Stomach (tissue), 9 donors: ENCODE measurements around the gene OBSCN. TPM values are rescaled to one million over a fixed set of nuclear protein-coding genes. Genes with fewer than 3 reads are reported as not detected.
"Not testable (repeated sequence)": the region's sequence is repeated elsewhere in the genome, so short reads cannot be mapped to it uniquely, and the experiment has no call there.

Experiments used
- DNase-seq, 2 donors: peaks; one replicate each; pipeline versions ENCODE4 v3.0.0 to v3.0.0-alpha.2; 2013 to 2019
- H3K27ac ChIP-seq, 5 donors: fragments of 200-600 bp in 4 of 5; sonication (generic) in 4 of 5; one replicate each; pipeline ENCODE4 v1.5.1; 2013 to 2019; ENCODE audit warnings: mild to moderate bottlenecking in 1 of 5, moderate library complexity in 1 of 5
- H3K27me3 ChIP-seq, 3 donors: fragments of 200-600 bp; sonication (generic); one replicate each; pipeline ENCODE4 v1.5.1; 2017 to 2019; ENCODE audit warnings: mixed run types in 1 of 3
- H3K36me3 ChIP-seq, 4 donors: fragments of 200-600 bp; sonication (generic); 1 replicate in 3 of 4; 2 replicates in 1 of 4; pipeline ENCODE4 v1.5.1; 2016 to 2019
- H3K4me1 ChIP-seq, 4 donors: fragments of 200-600 bp; sonication (generic); one replicate each; pipeline ENCODE4 v1.5.1; 2016 to 2019
- H3K4me3 ChIP-seq, 4 donors: fragments of 200-600 bp; sonication (generic) in 3 of 4; one replicate each; pipeline ENCODE4 v1.5.1; 2016 to 2019; ENCODE audit warnings: mild to moderate bottlenecking in 1 of 4
- H3K9me3 ChIP-seq, 4 donors: fragments of 200-600 bp; sonication (generic); one replicate each; pipeline ENCODE4 v1.5.1; 2016 to 2019
- CTCF ChIP-seq, 7 experiments: fragments of 450-650 bp in 4 of 7; fragments of 200-600 bp in 3 of 7; sonication (generic) in 3 of 7; IDR thresholded peaks; one replicate each; pipeline ENCODE4 v1.5.1; 2016 to 2019; ENCODE audit warnings: antibody characterized with exemption in 7 of 7, control low read depth in 2 of 7, mild to moderate bottlenecking in 1 of 7
- EP300 ChIP-seq: sonication (generic); formaldehyde crosslinking; IDR thresholded peaks from one replicate; pipeline ENCODE4 v1.6.1; 2017; ENCODE audit warnings: antibody characterized with exemption
- POLR2A ChIP-seq, 4 donors: fragments of 450-650 bp; IDR thresholded peaks; one replicate each; pipeline ENCODE4 v1.6.1; 2016; ENCODE audit warnings: antibody characterized with exemption in 4 of 4, control low read depth in 2 of 4, mild to moderate bottlenecking in 1 of 4, moderate library complexity in 1 of 4
- POLR2AphosphoS5 ChIP-seq, 3 donors: sonication (generic); formaldehyde crosslinking; IDR thresholded peaks; one replicate each; pipeline ENCODE4 v1.6.1; 2016; ENCODE audit warnings: antibody characterized with exemption in 3 of 3
- WGBS, 5 donors: extraction: QIAGEN DNeasy Blood & Tissue Kit in 3 of 5; methylation state at CpG; one replicate each; pipeline versions ENCODE4 v1.1.5 to v1.1.7; 2013 to 2018; 5-methylcytosine and 5-hydroxymethylcytosine counted together
- intact Hi-C: fragments of 100-400 bp; cut with DNase I; formaldehyde crosslinking; loops from one replicate; pipeline ENCODE4 v1.15.1; 2023; ENCODE audit warnings: low total_unique reads
- polyA plus RNA-seq, 3 donors: library from polyadenylated mRNA; stranded (reverse); fragments of 200-250 nt; gene quantifications; one replicate each; pipeline ENCODE4 v1.2.3, GENCODE V29; 2013
- total RNA-seq, 5 donors: library from RNA; depleted of rRNA; stranded (reverse); fragments of >200 nt; gene quantifications; one replicate each; pipeline versions ENCODE4 v1.1.0 to v1.2.3, GENCODE V29; 2014 to 2016
- donor health status: healthy with polysubstance abuse.
- donor health status: Bipolar disorder and iron deficiency.
- donor health status: healthy.

OBSCN gene
- total and polyA plus RNA-seq, 8 donors: 7.2 to 111 (median 24.7) TPM

- no peak overlapping the region for H3K27ac ChIP-seq
- no peak for DNase-seq
- no peaks in the 10 kb centered on the region for H3K27me3 ChIP-seq
- H3K9me3 ChIP-seq: no peaks in the 10 kb centered on the region
- H3K4me3 ChIP-seq: no peak overlapping the region
- intact Hi-C loops: no loop called here
- TF ChIP-seq EP300 (no peak), POLR2AphosphoS5 (IDR thresholded peaks at IDR 0.05) (no peak), CTCF (IDR thresholded peaks at IDR 0.05) (no peak), POLR2A (IDR thresholded peaks at IDR 0.05) (no peak)
- 92 to 99% (median 94%) methylated on average over 7 of the region's 7 CpGs for WGBS, 5 donors
- peaks cover 0 to 9% (median 4%) of the 10 kb centered on the region in 4 donors for H3K36me3 ChIP-seq
- peaks cover 5 to 16% (median 5%) of the 10 kb centered on the region in 4 donors for H3K4me1 ChIP-seq
Measured at GRCh38 chr1:228180959-228181644, 26.7 kb upstream of the OBSCN start.

DNA sequence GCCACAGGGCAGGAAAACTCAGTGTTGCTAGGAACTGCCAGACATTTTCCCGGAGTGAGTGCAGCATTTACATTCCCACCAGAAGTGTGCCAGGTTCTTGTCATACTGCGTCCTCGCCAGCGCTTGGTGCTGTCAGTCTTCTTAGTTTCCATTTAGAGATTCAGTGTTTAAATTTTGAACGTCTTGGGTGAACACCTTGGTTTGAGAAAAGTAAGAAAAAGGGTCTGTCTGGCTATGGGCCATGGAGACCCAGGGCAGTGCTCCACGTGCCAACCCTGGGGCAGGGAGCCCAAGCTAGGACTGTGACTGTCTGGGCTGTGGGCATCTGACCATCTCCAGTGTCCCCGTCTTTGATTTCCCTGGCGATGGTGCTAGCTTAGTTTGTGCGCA is 26.2 kb upstream of the OBSCN start:
- WGBS, 5 donors: 83 to 93% (median 86%) methylated on average over 9 of the region's 9 CpGs
- H3K27ac ChIP-seq: no peak overlapping the region
- no peak overlapping the region for H3K4me3 ChIP-seq
- H3K4me1 ChIP-seq: peaks cover 4 to 16% (median 5%) of the 10 kb centered on the region in 4 donors
- intact Hi-C loops: no loop called here
- H3K36me3 ChIP-seq: peaks cover 0 to 5% (median 2%) of the 10 kb centered on the region in 4 donors
- no peaks in the 10 kb centered on the region for H3K9me3 ChIP-seq
- no peak for DNase-seq
- TF ChIP-seq POLR2AphosphoS5 (IDR thresholded peaks at IDR 0.05): no peak
- TF ChIP-seq POLR2A (IDR thresholded peaks at IDR 0.05): no peak
- no peak for TF ChIP-seq CTCF (IDR thresholded peaks at IDR 0.05)
- TF ChIP-seq EP300: no peak
- no peaks in the 10 kb centered on the region for H3K27me3 ChIP-seq

GRCh38 chr1:228182296-228183030 is 25.4 kb upstream of the OBSCN start:
- no peak overlapping the region for H3K4me3 ChIP-seq
- no peaks in the 10 kb centered on the region for H3K9me3 ChIP-seq
- H3K4me1 ChIP-seq: peaks cover 4 to 16% (median 5%) of the 10 kb centered on the region in 4 donors
- 83 to 90% (median 89%) methylated on average over 20 to 32 of the region's 32 CpGs for WGBS, 5 donors
- H3K36me3 ChIP-seq: peaks cover 0 to 4% (median 0%) of the 10 kb centered on the region in 4 donors
- TF ChIP-seq POLR2AphosphoS5 (IDR thresholded peaks at IDR 0.05): no peak
- no peak for DNase-seq
- H3K27me3 ChIP-seq: no peaks in the 10 kb centered on the region
- H3K27ac ChIP-seq: no peak overlapping the region
- intact Hi-C loops: no loop called here

- TF ChIP-seq POLR2A (IDR thresholded peaks at IDR 0.05) (no peak), POLR2AphosphoS5 (IDR thresholded peaks at IDR 0.05) (no peak), CTCF (IDR thresholded peaks at IDR 0.05) (no peak), EP300 (no peak)
- no peaks in the 10 kb centered on the region for H3K36me3 ChIP-seq
- peaks cover 0 to 5% (median 0%) of the 10 kb centered on the region in 4 donors for H3K4me1 ChIP-seq
- no peak overlapping the region for H3K27ac ChIP-seq
- intact Hi-C loops: no loop called here
- H3K27me3 ChIP-seq: no peaks in the 10 kb centered on the region
- no peak overlapping the region for H3K4me3 ChIP-seq
- H3K9me3 ChIP-seq: no peaks in the 10 kb centered on the region
- WGBS, 5 donors: 81 to 84% (median 83%) methylated on average over 7 of the region's 7 CpGs
- DNase-seq: no peak
Measured at GRCh38 chr1:228184152-228184551, 23.7 kb upstream of the OBSCN start.

- WGBS, 5 donors: 63 to 79% (median 70%) methylated on average over 11 of the region's 11 CpGs
- no peaks in the 10 kb centered on the region for H3K27me3 ChIP-seq
- no peaks in the 10 kb centered on the region for H3K4me1 ChIP-seq
- no peaks in the 10 kb centered on the region for H3K9me3 ChIP-seq
- no peak overlapping the region for H3K27ac ChIP-seq
- intact Hi-C loops: no loop called here
- no peak overlapping the region for H3K4me3 ChIP-seq
- TF ChIP-seq CTCF (IDR thresholded peaks at IDR 0.05) (no peak), EP300 (no peak), POLR2AphosphoS5 (IDR thresholded peaks at IDR 0.05) (no peak), POLR2A (IDR thresholded peaks at IDR 0.05) (no peak)
- DNase-seq: no peak
- H3K36me3 ChIP-seq: no peaks in the 10 kb centered on the region
Measured at GRCh38 chr1:228185641-228185965, 22.2 kb upstream of the OBSCN start.

- intact Hi-C loops, H3K9me3 ChIP-seq, H3K4me3 ChIP-seq, H3K36me3 ChIP-seq, DNase-seq, H3K27me3 ChIP-seq, H3K27ac ChIP-seq, H3K4me1 ChIP-seq: not testable (repeated sequence)
- WGBS, 5 donors: 85 to 92% (median 85%) methylated on average over 2 of the region's 2 CpGs
Measured at GRCh38 chr1:228188249-228188648, 19.6 kb upstream of the OBSCN start.
